COR-L47 (cell line): ENCODE data around the gene TRIM37.

Experiments used
- DNase-seq: peaks from one replicate; lab custom pipeline; 2025; lab: John Stamatoyannopoulos, UW

The TRIM37 gene

DNA sequence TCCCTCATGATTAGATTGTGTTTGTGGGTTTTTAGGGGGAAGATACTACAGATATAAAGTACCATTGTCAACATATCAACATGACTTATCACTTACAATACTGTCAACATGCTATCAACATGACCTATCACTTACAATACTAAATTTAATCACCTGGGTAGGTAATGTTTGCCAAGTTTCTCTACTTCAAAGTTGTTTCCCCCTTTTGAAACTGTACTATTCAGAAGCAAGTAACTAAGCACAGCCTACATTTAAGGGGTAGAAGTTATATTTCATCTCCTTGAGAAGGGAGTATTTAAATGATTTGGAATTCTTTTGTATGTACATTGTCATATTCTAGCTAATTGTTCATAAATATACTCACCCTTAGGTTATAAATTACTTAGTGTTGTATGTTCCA, 68.7 kb downstream of the TRIM37 start:
- no peak for DNase-seq

DNA sequence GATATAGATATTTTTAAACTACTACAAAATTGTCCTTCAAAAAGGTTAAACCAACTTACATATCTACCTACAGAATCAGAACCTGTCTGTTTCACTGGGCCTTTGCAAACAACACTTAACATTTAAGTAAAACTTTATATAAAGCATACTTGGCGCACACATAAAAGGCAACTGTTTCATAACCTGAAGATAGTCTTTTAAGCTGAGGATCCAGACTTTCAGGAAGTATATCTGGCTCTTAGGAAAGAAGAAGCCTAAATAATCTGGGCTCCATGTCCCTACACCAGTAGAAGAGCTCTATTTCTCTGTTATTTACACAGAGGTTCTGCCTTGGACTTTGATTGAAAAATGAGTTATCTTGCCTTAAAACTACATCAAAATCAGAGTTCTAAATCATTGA, 75.9 kb downstream of the TRIM37 start:
- DNase-seq, result no peak

GRCh38 chr17:59028328-59028727, 78.4 kb downstream of the TRIM37 start:
- DNase-seq, result no peak

- no peak for DNase-seq
Observed at GRCh38 chr17:59027750-59028149, 78.9 kb downstream of the TRIM37 start.

GRCh38 chr17:59026176-59026939, 80.3 kb downstream of the TRIM37 start:
- DNase-seq, result no peak

GRCh38 chr17:59024916-59025315, 81.8 kb downstream of the TRIM37 start:
- no peak for DNase-seq

GRCh38 chr17:59018019-59018418, 88.7 kb downstream of the TRIM37 start:
- DNase-seq, result no peak

- no peak for DNase-seq
Observed at GRCh38 chr17:59011975-59012374, 94.7 kb downstream of the TRIM37 start.

DNA sequence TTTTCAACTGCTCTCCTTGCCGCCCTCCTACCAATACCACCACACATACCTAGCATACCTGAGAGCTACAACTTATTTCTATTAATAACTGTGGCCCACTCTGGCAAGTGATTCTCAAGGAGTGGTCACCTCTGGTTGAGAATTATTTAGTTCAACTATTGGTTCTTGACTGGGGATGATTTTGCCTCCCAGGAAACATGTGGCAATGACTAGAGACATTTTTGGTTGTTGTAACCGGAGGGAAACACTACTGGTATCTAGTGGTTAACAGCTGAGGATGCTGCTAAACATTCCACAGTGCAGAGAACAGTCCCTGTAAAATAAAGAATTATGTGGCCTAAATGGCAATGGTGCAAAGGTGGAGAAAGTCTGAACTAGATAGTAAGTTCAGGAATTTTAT, 96.7 kb downstream of the TRIM37 start:
- DNase-seq, result no peak

DNA sequence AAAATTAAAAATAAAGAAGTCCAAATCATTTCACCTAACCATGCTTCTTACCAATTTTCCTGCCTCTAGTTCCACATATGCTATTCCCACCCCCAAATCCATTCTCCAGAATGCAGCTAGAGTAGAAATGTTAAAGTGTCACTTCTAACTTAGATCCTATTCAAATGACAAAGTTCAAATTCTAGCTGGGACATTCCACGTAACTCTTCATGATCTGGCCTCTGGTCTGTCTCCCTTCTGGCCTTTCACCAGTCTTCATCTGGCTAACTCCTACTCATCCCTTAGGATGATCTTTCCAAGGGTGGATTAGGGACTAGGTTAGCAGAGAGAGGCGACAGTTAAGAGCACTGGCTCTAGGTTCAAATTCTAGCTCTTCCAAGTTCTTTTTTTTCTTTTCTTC, 97.9 kb downstream of the TRIM37 start:
- DNase-seq, result no peak

- DNase-seq, result no peak
Observed at GRCh38 chr17:59007995-59008394, 98.7 kb downstream of the TRIM37 start.

- DNase-seq, result peak; percentile 23
Observed at GRCh38 chr17:59004338-59005111, 102.2 kb downstream of the TRIM37 start.

DNA sequence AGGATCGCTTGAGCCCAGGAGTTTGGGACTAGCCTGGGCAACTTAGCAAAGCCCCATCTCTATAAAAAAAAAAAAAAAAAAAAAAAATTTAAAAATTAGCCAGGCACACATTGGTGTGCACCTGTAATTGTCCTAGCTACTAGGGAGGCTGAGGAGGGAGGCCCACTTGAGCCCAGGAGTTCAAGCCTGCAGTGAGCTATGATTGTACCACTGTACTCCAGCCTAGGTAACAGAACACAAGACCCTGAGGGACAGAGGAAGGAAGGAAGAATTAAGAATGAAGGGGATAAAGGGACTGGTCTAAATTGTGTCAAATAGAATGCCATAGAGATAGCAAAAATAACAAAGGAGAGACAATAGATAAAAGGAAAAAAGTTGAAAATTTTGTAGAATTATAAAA, 102.8 kb downstream of the TRIM37 start:
- no peak for DNase-seq

- DNase-seq, result no peak
Observed at GRCh38 chr17:59002848-59003247, 103.8 kb downstream of the TRIM37 start.

DNA sequence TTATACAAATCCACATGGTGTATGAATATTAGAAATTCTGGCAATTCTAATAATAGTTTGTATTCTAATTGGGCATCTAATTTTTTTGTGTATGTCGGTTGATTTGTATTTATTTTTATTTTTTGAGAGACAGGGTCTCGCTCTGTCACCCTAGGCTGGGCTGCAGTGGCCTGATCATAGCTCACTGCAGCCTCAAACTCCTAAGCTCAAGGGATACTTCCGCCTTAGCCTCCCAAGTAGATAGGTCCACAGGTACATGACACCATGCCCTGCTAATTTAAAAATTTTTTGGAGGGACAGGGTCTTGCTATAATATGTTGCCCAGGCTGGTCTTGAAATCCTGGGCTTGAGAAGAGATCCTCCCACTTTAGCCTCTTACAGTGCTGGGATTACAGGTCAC, 104.6 kb downstream of the TRIM37 start:
- no peak for DNase-seq

DNA sequence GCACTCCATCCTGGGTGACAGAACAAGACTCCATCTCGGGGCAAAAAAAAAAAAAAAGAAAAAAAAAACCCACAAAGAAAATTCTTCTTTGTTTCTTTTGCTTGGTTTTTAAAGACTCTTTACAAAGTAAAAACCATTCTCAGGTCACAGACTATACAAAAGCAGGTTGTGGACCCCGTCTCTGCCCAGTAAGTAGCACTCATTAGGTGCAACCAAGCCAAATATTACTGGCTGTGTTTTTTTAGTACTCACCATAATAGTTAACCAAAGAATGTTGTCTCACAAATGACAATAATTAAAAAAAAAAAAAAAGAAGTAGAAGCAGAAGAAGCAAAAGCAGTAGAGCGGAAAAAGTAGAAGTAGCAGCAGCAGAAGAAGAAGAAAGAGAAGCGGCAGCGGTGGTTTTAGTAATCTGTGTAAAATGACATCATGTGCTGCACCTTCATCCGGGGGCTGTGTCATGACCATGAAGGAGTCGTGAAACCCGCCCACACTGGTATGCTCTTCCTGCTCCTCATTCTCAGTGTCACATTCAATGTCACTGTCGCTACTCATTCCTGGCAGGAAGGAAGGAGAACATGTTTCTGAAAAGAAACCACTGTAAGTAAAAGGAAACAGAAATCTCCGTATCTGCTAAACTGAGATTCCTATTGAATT, 105.4 kb downstream of the TRIM37 start:
- no peak for DNase-seq

DNA sequence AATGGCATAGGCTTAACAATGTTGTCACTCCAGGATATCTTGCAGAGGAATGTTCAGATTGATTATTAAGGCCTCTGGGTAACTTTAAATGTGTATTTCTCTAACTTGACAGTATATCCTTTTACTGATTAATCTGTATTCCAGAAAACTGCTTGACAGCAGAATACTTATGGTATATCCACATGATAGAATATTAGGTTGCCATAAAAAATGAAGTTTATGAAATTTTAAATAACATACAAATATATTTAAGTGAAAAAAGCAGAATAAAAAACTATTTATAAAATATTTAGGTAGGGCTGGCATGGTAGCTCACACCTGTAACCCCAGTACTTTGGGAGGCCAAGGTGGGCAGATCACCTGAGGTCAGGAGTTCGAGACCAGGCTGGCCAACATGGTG, 106.7 kb downstream of the TRIM37 start:
- DNase-seq, result no peak

DNA sequence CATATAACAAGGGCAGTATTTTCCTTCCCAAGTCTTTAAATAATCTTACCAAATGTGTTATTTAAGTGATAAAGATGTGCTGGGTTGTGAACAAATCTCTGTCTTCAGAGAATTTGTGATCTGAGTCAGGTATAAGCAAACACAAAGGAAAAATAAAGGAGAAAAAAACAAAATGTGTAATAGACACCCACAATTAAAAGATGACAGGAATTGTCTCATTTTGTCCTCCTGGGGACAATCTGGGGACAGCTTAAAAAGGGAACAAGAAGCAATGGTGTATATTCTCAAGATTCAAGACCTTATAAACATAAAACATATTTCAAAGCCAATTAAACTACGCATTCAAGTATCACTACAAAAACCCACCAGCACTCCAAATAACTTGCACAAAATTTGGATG, 107.2 kb downstream of the TRIM37 start:
- no peak for DNase-seq

- no peak for DNase-seq
Observed at GRCh38 chr17:58998871-58999270, 107.8 kb downstream of the TRIM37 start.

GRCh38 chr17:58997756-58998553, 108.7 kb downstream of the TRIM37 start:
- DNase-seq, result no peak

- DNase-seq, result no peak
Observed at GRCh38 chr17:58996968-58997367, 109.7 kb downstream of the TRIM37 start.

GRCh38 chr17:58995247-58995940, 111.3 kb downstream of the TRIM37 start:
- no peak for DNase-seq
